PC-3 (cell line): ENCODE measurements around the gene LIN7A. TPM values are rescaled to one million over a fixed set of nuclear protein-coding genes. Genes with fewer than 3 reads are reported as not detected.

Experiments used
- ATAC-seq: fragments of 200-7000 bp; cut with Tn5 transposase; 2 replicates; pipeline ENCODE4 v1.9.1; 2020; ENCODE audit warnings: mild to moderate bottlenecking, moderate library complexity
- BruUV-seq: library from RNA; stranded (reverse); fragments of 400-500 nt; replicated peaks from 2 replicates; lab custom pipeline; 2021; lab: Mats Ljungman, UMichigan
- CTCF ChIA-PET: fragments of 300-600 bp; sonication (Branson Sonifier 250); formaldehyde crosslinking; loops from one replicate; lab custom pipeline; 2022; ENCODE audit warnings: antibody characterized with exemption; lab: Charles Lee
- POLR2A ChIA-PET: fragments of 300-600 bp; sonication (Branson Sonifier 250); formaldehyde crosslinking; loops from one replicate; lab custom pipeline; 2022; ENCODE audit warnings: antibody characterized with exemption; ENCODE audit not compliant: unreplicated experiment; lab: Charles Lee
- DNase-seq: peaks from one replicate; pipeline ENCODE4 v3.0.0-alpha.2; 2015
- H2AFZ ChIP-seq: fragments of 300-600 bp; sonication (generic); 2 replicates; pipeline ENCODE4 v1.6.0; 2016; ENCODE audit warnings: antibody characterized with exemption, low read length
- H3F3A ChIP-seq: fragments of 300-600 bp; sonication (generic); one replicate; pipeline ENCODE4 v1.6.0; 2017; ENCODE audit warnings: antibody characterized with exemption, low read length, control low read depth, mild to moderate bottlenecking; ENCODE audit not compliant: unreplicated experiment
- H3K27ac ChIP-seq: fragments of 300-600 bp; sonication (generic); 2 replicates; pipeline ENCODE4 v1.5.1; 2016; ENCODE audit warnings: mild to moderate bottlenecking, low read length
- H3K27me3 ChIP-seq: fragments of 300-600 bp; sonication (generic); 2 replicates; pipeline ENCODE4 v1.6.1; 2016; ENCODE audit warnings: low read length, mixed read lengths
- H3K36me3 ChIP-seq: fragments of 300-600 bp; sonication (generic); 2 replicates; pipeline ENCODE4 v1.6.1; 2016; ENCODE audit warnings: low read depth, mixed run types, low read length, mixed read lengths
- H3K4me1 ChIP-seq: fragments of 300-600 bp; sonication (generic); 2 replicates; pipeline ENCODE4 v1.5.1; 2016; ENCODE audit warnings: low read length; ENCODE audit not compliant: insufficient read depth
- H3K4me2 ChIP-seq: fragments of 300-600 bp; sonication (generic); 2 replicates; pipeline ENCODE4 v1.6.0; 2016; ENCODE audit warnings: low read length
- H3K4me3 ChIP-seq: fragments of 300-600 bp; sonication (generic); 2 replicates; pipeline ENCODE4 v1.5.1; 2016; ENCODE audit warnings: mild to moderate bottlenecking, low read length, mixed read lengths
- H3K79me2 ChIP-seq: fragments of 300-600 bp; sonication (generic); 2 replicates; pipeline ENCODE4 v1.6.1; 2017; ENCODE audit warnings: low read length, mixed read lengths
- H3K9ac ChIP-seq: fragments of 300-600 bp; sonication (generic); 2 replicates; pipeline ENCODE4 v1.6.0; 2016; ENCODE audit warnings: mild to moderate bottlenecking, low read length
- H3K9me2 ChIP-seq: fragments of 300-600 bp; sonication (generic); replicated peaks from 2 replicates; pipeline ENCODE4 v1.6.1; 2016; ENCODE audit warnings: mixed run types, low read length, mixed read lengths
- H3K9me3 ChIP-seq: fragments of 300-600 bp; sonication (generic); 2 replicates; pipeline ENCODE4 v1.6.1; 2016; ENCODE audit warnings: low read length, mixed read lengths
- H4K20me1 ChIP-seq: fragments of 300-600 bp; sonication (generic); 2 replicates; pipeline ENCODE4 v1.6.1; 2016; ENCODE audit warnings: low read length, mixed read lengths
- CTCF ChIP-seq: fragments of 300-600 bp; sonication (generic); conservative IDR thresholded peaks from 2 replicates; pipeline ENCODE4 v1.5.1; 2017; ENCODE audit warnings: antibody characterized with exemption, low read depth, mild to moderate bottlenecking, low read length
- EZH2 ChIP-seq: fragments of 300-600 bp; sonication (generic); IDR thresholded peaks from one replicate; pipeline ENCODE4 v1.6.1; 2017; ENCODE audit warnings: antibody characterized with exemption, mild to moderate bottlenecking, low read length; ENCODE audit not compliant: unreplicated experiment
- EZH2phosphoT487 ChIP-seq: fragments of 300-600 bp; sonication (generic); IDR thresholded peaks from 2 replicates; pipeline ENCODE4 v1.6.1; 2018; ENCODE audit warnings: mild to moderate bottlenecking, antibody characterized with exemption, low read length, borderline replicate concordance
- intact Hi-C: fragments of 100-400 bp; cut with micrococcal nuclease; formaldehyde crosslinking; loops from 2 replicates; pipeline ENCODE4 v1.9.0; 2023
- total RNA-seq: library from RNA; depleted of rRNA; stranded (reverse); fragments of >200 nt; gene quantifications from 2 replicates; pipeline ENCODE4 v1.2.3, GENCODE V29; 2014

LIN7A gene
- total RNA-seq, 1 experiment from 2014 or later: not detected

- TF ChIP-seq CTCF: no peak
- TF ChIP-seq EZH2phosphoT487: no peak
- TF ChIP-seq EZH2: no peak
- no peaks in the 10 kb centered on the region for H4K20me1 ChIP-seq
- ChIA-PET CTCF (no interaction called here), POLR2A (no interaction called here)
- peaks cover 11% of the 10 kb centered on the region for H3K27me3 ChIP-seq
- no peak overlapping the region for H3K4me2 ChIP-seq
- ATAC-seq (no peak), DNase-seq (no peak)
- H3K9me3 ChIP-seq: no peaks in the 10 kb centered on the region
- H3K4me3 ChIP-seq: no peak overlapping the region
- no TSS peak for BruUV-seq
- H3K36me3 ChIP-seq: no peaks in the 10 kb centered on the region
- H3F3A ChIP-seq: no peaks in the 10 kb centered on the region
- no peaks in the 10 kb centered on the region for H3K79me2 ChIP-seq
- H3K27ac ChIP-seq: no peak overlapping the region
- intact Hi-C loops: no loop called here
- no peak overlapping the region for H2AFZ ChIP-seq
- H3K4me1 ChIP-seq: no peaks in the 10 kb centered on the region
- no peaks in the 10 kb centered on the region for H3K9me2 ChIP-seq
- no peak overlapping the region for H3K9ac ChIP-seq
These were observed 75.2 kb downstream of the LIN7A start for GRCh38 chr12:80862531-80862930.

GRCh38 chr12:80861641-80862378, 75.9 kb downstream of the LIN7A start:
- Histone ChIP-seq H3F3A (no peaks in the 10 kb centered on the region), H2AFZ (no peak overlapping the region), H3K4me2 (no peak overlapping the region), H3K4me1 (no peaks in the 10 kb centered on the region), H3K79me2 (no peaks in the 10 kb centered on the region), H3K9ac (no peak overlapping the region), H3K27me3 (peaks cover 11% of the 10 kb centered on the region), H3K9me3 (no peaks in the 10 kb centered on the region), H3K36me3 (no peaks in the 10 kb centered on the region), H3K9me2 (no peaks in the 10 kb centered on the region), H4K20me1 (no peaks in the 10 kb centered on the region), H3K27ac (no peak overlapping the region), H3K4me3 (no peak overlapping the region)
- intact Hi-C loops: no loop called here
- DNase-seq (no peak), ATAC-seq (no peak)
- TF ChIP-seq CTCF (no peak), EZH2 (no peak), EZH2phosphoT487 (no peak)
- CTCF ChIA-PET: no interaction called here
- no TSS peak for BruUV-seq
- POLR2A ChIA-PET: no interaction called here

GRCh38 chr12:80860928-80861327, 76.8 kb downstream of the LIN7A start:
- intact Hi-C loops: no loop called here
- BruUV-seq: no TSS peak
- H3K27ac ChIP-seq: no peak overlapping the region
- H4K20me1 ChIP-seq: no peaks in the 10 kb centered on the region
- ChIA-PET POLR2A (no interaction called here), CTCF (no interaction called here)
- H2AFZ ChIP-seq: no peak overlapping the region
- TF ChIP-seq EZH2phosphoT487 (no peak), CTCF (no peak), EZH2 (no peak)
- no peaks in the 10 kb centered on the region for H3K9me3 ChIP-seq
- no peak overlapping the region for H3K4me3 ChIP-seq
- H3K9ac ChIP-seq: no peak overlapping the region
- H3F3A ChIP-seq: no peaks in the 10 kb centered on the region
- ATAC-seq: no peak
- H3K4me1 ChIP-seq: no peaks in the 10 kb centered on the region
- no peaks in the 10 kb centered on the region for H3K9me2 ChIP-seq
- no peak for DNase-seq
- peaks cover 11% of the 10 kb centered on the region for H3K27me3 ChIP-seq
- no peak overlapping the region for H3K4me2 ChIP-seq
- no peaks in the 10 kb centered on the region for H3K36me3 ChIP-seq
- H3K79me2 ChIP-seq: no peaks in the 10 kb centered on the region
